Thymus (tissue), 11 donors: ENCODE data around the gene MRC2. TPM values are rescaled to one million over a fixed set of nuclear protein-coding genes. Genes with fewer than 3 reads are reported as not detected.

ENCODE experiments used
- DNase-seq, 9 donors: peaks; one replicate each; pipeline ENCODE4 v3.0.0-alpha.2; 2013; ENCODE audit warnings: low spot score in 9 of 9, low read depth in 6 of 9, missing footprints in 1 of 9
- H3K27ac ChIP-seq, 2 donors: one replicate each; pipeline ENCODE4 v1.5.1; 2013; ENCODE audit warnings: control low read depth in 1 of 2, low read depth in 1 of 2, low read length in 1 of 2, mild to moderate bottlenecking in 1 of 2, moderate library complexity in 1 of 2
- H3K27me3 ChIP-seq, 2 donors: one replicate each; pipeline ENCODE4 v1.5.1; 2013; ENCODE audit warnings: low read length in 1 of 2; ENCODE audit not compliant: control insufficient read depth in 2 of 2, insufficient read depth in 1 of 2
- H3K36me3 ChIP-seq, 2 donors: one replicate each; pipeline ENCODE4 v1.5.1; 2013; ENCODE audit warnings: low read length in 1 of 2, mild to moderate bottlenecking in 1 of 2, moderate library complexity in 1 of 2; ENCODE audit not compliant: control insufficient read depth in 2 of 2, insufficient read depth in 2 of 2
- H3K4me1 ChIP-seq, 2 donors: one replicate each; pipeline ENCODE4 v1.5.1; 2013; ENCODE audit warnings: low read length in 2 of 2; ENCODE audit not compliant: control insufficient read depth in 2 of 2, insufficient read depth in 2 of 2
- H3K4me3 ChIP-seq, 2 donors: one replicate each; pipeline ENCODE4 v1.5.1; 2013; ENCODE audit warnings: low read length in 2 of 2, control low read depth in 1 of 2, mild to moderate bottlenecking in 1 of 2
- H3K9me3 ChIP-seq, 2 donors: one replicate each; pipeline ENCODE4 v1.5.1; 2013; ENCODE audit warnings: low read length in 1 of 2, mild to moderate bottlenecking in 1 of 2; ENCODE audit not compliant: control insufficient read depth in 2 of 2, insufficient read depth in 1 of 2
- WGBS: extraction: QIAGEN DNeasy Blood & Tissue Kit; methylation state at CpG from one replicate; pipeline ENCODE4 v1.1.7; 2013; 5-methylcytosine and 5-hydroxymethylcytosine counted together
- polyA plus RNA-seq: library from polyadenylated mRNA; stranded (reverse); fragments of 200-250 nt; gene quantifications from one replicate; pipeline ENCODE4 v1.2.3, GENCODE V29; 2013
- total RNA-seq: library from RNA; stranded (reverse); fragments of 120-200 nt; gene quantifications from one replicate; pipeline ENCODE4 v1.2.4, GENCODE V29; 2013
- donor health status: healthy.

MRC2 gene
- total and polyA plus RNA-seq, 2 donors, result 9.0 to 14.5 TPM

DNA sequence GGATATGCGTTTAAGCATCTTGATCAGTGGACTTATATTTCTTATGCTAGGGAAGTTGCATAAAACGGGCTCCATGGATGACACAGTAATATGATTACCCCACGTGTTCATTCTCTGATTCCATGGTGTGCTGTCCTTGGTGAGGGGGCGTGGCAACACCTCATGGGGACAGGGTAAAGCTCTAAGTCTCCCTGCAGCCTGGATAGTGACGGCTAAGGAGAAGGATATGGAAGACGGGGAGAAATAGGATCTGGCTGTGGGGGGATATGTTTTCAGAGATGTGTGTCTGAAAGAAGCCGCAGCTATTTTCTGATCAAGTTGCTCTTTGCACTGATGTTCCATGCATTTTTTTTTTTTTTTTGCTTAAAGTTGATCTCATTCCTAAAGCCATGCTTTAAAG lies 96.4 kb downstream of the MRC2 start:
- WGBS, result 95% methylated on average over 7 of the region's 7 CpGs
- DNase-seq, result no peak
- Histone ChIP-seq H3K36me3 (no peaks in the 10 kb centered on the region), H3K27me3 (peaks cover 0 to 2% of the 10 kb centered on the region in 2 donors), H3K4me3 (no peak overlapping the region), H3K4me1 (peaks cover 12 to 21% of the 10 kb centered on the region in 2 donors), H3K9me3 (no peaks in the 10 kb centered on the region), H3K27ac (no peak overlapping the region)

DNA sequence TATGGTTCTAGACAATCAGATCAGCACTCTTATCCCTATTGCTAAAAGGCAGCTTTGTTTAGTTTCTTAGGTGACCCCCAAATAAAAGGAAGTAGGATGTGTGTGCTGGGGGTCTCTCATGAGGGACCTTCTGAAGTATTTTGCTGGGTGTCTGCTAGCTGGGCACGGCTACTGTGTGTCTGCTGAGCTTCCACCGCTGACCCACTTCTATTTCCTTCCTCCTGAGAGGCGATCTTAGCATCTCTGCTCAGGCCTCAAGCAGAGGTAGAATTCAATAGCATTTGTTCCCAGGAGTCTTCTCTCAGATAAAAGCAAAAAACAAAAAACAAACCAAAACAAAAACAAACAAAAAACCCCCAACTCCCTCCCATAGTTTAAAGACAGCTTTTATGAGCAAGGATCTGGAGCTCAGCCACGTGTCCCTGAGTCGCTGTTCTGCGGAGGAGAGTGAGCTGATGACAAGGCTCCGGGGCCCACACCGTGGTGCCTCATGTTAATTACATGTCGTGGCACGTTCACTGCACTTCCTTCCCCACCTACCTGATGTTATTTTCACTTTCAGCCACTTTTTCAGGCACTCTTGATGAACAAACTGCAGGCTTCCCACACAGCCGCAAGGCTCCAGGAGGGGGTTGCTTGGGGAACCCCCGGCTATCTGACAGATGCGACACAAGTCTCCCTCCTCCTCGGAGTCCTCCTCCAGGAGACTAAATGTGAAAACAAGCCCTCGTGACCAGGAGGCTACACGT lies 97.1 kb downstream of the MRC2 start:
- no peaks in the 10 kb centered on the region for H3K36me3 ChIP-seq
- peak overlapping the region in 1 of 2 donors; percentile 23 for H3K4me3 ChIP-seq
- peaks cover 12 to 21% of the 10 kb centered on the region in 2 donors for H3K4me1 ChIP-seq
- no peaks in the 10 kb centered on the region for H3K9me3 ChIP-seq
- WGBS, result 14% methylated on average over 16 of the region's 16 CpGs
- peak overlapping the region; percentile 33 to 79 for H3K27ac ChIP-seq
- DNase-seq, result peak; percentile 28 to 79 (median 52)
- peaks cover 0 to 2% of the 10 kb centered on the region in 2 donors for H3K27me3 ChIP-seq

DNA sequence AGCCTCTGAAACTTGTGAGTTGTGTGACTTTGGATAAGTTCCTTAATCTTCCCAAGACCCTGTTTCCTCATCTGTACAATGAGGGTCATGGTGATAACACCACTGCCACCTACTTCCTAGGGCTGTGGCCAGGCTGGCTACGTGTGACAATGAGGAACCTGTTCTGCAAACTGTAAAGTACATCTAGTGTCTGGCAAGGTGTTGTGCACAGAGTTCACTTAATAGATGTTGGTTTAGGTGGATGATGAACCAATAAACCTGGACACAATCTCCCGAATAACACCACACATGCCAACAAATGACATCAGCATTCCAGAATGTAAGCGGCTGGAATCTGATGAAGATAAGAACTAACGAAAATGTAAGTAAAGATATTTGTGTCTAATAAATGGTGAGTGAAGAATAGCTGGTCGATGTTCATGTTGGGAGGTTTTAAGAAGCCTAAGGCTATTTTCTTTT lies 98.3 kb downstream of the MRC2 start:
- H3K36me3 ChIP-seq, result no peaks in the 10 kb centered on the region
- DNase-seq, result no peak
- no peaks in the 10 kb centered on the region for H3K9me3 ChIP-seq
- H3K4me1 ChIP-seq, result peaks cover 12 to 21% of the 10 kb centered on the region in 2 donors
- H3K4me3 ChIP-seq, result no peak overlapping the region
- WGBS, result 90% methylated on average over 5 of the region's 5 CpGs
- H3K27me3 ChIP-seq, result peaks cover 0 to 2% of the 10 kb centered on the region in 2 donors
- no peak overlapping the region for H3K27ac ChIP-seq

DNA sequence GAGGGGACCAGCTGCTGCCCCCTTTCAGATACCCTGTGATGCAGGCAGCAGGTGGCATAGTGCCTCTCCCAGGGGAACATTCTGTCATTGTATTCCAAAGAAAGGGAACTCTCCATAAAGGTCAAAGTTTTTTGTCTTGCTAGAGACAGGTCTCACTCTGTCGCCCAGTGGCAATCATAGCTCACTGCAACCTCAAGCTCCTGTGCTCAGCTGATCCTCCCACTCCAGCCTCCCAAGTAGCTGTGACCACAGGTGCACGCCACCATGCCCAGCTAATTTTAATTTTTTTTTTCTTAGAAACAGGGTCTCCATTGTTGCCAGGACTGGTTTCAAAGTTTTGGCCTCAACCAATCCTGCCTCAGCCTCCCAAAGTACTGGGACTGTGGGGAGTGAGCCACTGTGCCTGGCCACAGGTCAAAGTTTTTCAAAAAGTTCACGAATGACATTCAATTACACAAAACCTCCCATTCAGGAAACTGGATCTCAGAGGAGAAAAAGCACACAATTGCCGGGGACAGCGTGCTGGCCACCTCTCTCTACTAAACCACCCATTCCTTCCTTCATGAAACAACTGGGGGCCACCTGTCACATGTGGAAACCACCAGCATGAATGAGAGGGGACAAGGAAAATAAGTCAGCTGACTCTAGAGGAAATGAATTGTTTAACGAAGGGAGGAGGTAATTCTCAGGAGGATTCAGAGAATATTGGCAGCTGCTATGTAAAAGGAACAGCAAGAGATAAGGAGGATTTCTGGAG lies 100.6 kb downstream of the MRC2 start:
- no peak for DNase-seq

GRCh38 chr17:62732125-62732524 lies 104.7 kb downstream of the MRC2 start:
- Histone ChIP-seq H3K4me1 (no peaks in the 10 kb centered on the region), H3K27ac (no peak overlapping the region), H3K36me3 (no peaks in the 10 kb centered on the region), H3K4me3 (no peak overlapping the region), H3K9me3 (no peaks in the 10 kb centered on the region), H3K27me3 (peaks cover 0 to 2% of the 10 kb centered on the region in 2 donors)
- 95% methylated on average over 5 of the region's 5 CpGs for WGBS
- no peak for DNase-seq

More for the DNA sequence above, 100.6 kb downstream of the MRC2 start:
- H3K4me3 ChIP-seq, result no peak overlapping the region
- H3K27me3 ChIP-seq, result peaks cover 0 to 2% of the 10 kb centered on the region in 2 donors
- no peaks in the 10 kb centered on the region for H3K9me3 ChIP-seq
- 56% methylated on average over 6 of the region's 6 CpGs for WGBS
- H3K36me3 ChIP-seq, result no peaks in the 10 kb centered on the region
- no peak overlapping the region for H3K27ac ChIP-seq
- H3K4me1 ChIP-seq, result peaks cover 12 to 21% of the 10 kb centered on the region in 2 donors

DNA sequence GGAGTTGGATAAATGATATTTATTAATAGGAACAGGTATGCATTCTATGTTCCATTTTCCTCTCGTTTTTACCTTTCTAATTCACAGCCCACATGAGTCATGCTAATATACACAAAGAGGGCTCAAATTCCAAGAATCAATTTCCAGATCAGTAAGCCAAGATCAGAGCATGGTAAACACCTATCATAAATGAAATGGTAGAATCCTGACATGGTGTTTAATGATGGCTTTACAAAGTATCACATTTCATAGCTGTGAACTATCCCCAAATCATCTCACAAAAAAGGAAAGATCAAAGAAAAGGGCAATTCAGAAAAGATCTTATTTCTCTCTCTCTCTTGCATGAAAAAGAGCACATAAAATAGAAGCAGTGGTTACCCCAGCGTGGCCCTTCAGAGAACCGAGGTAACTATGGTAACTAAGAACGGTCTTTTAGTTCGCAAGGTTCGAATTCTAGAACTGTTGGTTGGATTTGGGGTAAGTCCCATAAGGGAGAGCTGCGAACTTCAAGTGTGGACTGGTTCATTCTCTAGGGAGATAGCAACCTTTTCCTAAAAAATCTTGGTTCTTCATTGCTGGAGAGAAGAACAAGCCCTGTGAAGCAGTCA lies 107.7 kb downstream of the MRC2 start:
- Histone ChIP-seq H3K4me3 (no peak overlapping the region), H3K9me3 (no peaks in the 10 kb centered on the region), H3K4me1 (no peaks in the 10 kb centered on the region), H3K27me3 (no peaks in the 10 kb centered on the region), H3K36me3 (no peaks in the 10 kb centered on the region), H3K27ac (no peak overlapping the region)
- WGBS, result 92% methylated on average over 7 of the region's 7 CpGs
- no peak for DNase-seq

DNA sequence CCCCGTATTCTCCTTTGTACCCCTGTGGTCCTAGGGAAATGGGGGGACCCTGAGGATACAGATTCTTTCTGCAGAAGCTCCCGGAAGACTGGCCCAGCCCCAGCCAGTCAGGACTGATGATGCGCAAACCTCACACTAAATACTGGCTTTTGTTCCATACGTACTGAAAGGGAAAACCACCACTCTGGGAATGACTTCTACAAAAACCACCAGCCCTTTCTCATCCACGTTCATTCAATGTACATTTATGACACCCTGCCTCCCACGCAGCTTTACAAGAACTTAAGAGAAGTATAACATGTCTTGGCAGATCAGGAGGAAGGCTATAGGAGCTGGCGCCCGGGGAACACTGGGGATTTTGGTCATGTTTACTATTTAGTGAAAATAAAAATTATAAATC lies 110.0 kb downstream of the MRC2 start:
- H3K4me1 ChIP-seq, result no peaks in the 10 kb centered on the region
- H3K27ac ChIP-seq, result no peak overlapping the region
- H3K4me3 ChIP-seq, result no peak overlapping the region
- WGBS, result 92% methylated on average over 8 of the region's 8 CpGs
- no peaks in the 10 kb centered on the region for H3K27me3 ChIP-seq
- DNase-seq, result no peak
- H3K9me3 ChIP-seq, result no peaks in the 10 kb centered on the region
- no peaks in the 10 kb centered on the region for H3K36me3 ChIP-seq

DNA sequence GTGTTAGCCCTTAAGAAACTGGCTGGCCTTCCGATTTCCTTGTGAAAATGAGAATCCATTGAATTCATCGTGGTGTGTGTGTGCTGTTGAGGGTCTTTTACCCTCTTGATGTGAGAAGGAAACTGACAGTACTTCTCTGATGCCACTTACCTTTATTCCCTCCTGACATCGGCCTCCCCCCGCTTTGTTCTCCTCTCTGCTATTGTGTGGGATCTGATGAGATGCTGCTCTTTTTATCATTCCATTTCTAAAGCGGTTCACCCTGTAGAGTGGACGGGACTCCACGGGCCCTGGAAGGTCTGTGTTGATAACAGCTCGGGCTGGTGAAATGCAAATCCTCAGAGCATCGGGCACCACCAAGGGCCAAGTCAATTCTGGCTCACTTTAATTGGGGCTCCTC lies 110.8 kb downstream of the MRC2 start:
- Histone ChIP-seq H3K4me3 (no peak overlapping the region), H3K36me3 (no peaks in the 10 kb centered on the region), H3K27me3 (no peaks in the 10 kb centered on the region), H3K9me3 (no peaks in the 10 kb centered on the region), H3K27ac (no peak overlapping the region), H3K4me1 (no peaks in the 10 kb centered on the region)
- DNase-seq, result no peak
- WGBS, result 97% methylated on average over 9 of the region's 9 CpGs
